ENCODE results near the gene PGPEP1.

PGPEP1 gene

DNA sequence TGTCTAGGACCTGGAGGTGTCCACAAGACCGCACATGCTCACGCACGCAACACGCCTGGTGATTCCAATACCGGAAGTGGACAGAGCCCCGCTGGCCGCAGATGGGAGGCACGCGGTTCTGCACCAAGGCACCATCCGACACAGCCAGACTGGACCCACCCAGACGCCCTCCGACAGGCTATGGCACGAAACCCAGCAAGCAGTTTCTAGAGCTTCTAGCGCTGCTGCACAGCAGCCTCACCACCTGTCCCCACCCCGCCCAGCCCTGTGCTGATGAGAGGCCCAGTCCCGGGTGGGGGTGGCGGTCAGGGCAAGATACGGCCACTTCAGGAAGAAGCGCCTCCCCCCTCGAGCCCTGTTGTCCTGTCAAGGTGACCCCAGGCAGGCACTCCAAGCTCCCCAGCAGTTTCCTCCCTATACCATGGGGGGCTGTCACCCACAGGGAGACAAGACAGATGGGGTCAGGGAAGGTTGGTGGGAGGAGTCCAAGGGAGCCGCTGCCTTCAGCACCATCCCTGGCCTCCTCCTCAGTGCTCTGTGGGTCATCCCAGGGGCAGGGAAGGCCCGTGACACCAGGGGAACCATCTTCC lies 28.8 kb upstream of the PGPEP1 start:
- H3K27ac ChIP-seq (ENCODE audit: low read length): no peak overlapping the region
- no peak overlapping the region for H3K4me3 ChIP-seq (ENCODE audit: low read length)

DNA sequence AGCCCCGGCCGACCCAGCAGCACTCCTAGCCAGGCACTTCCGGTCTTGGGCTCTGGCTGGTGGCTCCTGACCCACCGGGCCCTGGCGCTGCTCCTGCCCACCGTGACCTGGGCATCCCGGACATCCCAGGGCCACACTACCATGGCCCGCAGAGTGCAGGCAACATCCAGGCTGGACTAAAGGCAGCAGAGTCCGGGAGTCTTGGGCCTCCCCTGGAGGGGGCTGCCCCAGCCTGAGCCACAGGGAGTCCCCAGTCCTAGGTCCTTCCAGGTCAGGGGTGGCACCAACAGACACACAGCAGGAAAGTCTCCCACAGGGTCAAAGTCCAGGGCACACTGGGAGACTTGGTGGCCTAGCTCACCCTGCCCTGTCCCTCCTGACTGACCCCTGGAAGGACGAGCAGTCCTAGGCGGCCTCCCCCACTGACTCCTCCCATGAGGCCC lies 28.3 kb upstream of the PGPEP1 start:
- no peaks in the 10 kb centered on the region for H3K9me3 ChIP-seq (ENCODE audit: insufficient read depth, low read length)
- peaks cover 25% of the 10 kb centered on the region for H3K36me3 ChIP-seq (replicated peaks; ENCODE audit: low read depth, low read length)
- H3K4me3 ChIP-seq (ENCODE audit: low read length): no peak overlapping the region
- no peaks in the 10 kb centered on the region for H3K79me2 ChIP-seq (ENCODE audit: low read length)
- H4K20me1 ChIP-seq (ENCODE audit: insufficient read depth, low read length): no peaks in the 10 kb centered on the region
- H3K9ac ChIP-seq (ENCODE audit: low read length): no peak overlapping the region
- no peak overlapping the region for H3K27ac ChIP-seq (ENCODE audit: low read length)
- no peak overlapping the region for H3K4me2 ChIP-seq (ENCODE audit: low read length)
- H2AFZ ChIP-seq (ENCODE audit: low read depth, low read length): no peak overlapping the region
- H3K4me1 ChIP-seq (ENCODE audit: low read length): peaks cover 11% of the 10 kb centered on the region
- H3K27me3 ChIP-seq (ENCODE audit: low read depth, low read length): no peaks in the 10 kb centered on the region
- TF ChIP-seq EZH2phosphoT487 (IDR thresholded peaks at IDR 0.05; ENCODE audit: low read depth): no peak
- TF ChIP-seq, protein P1, sequence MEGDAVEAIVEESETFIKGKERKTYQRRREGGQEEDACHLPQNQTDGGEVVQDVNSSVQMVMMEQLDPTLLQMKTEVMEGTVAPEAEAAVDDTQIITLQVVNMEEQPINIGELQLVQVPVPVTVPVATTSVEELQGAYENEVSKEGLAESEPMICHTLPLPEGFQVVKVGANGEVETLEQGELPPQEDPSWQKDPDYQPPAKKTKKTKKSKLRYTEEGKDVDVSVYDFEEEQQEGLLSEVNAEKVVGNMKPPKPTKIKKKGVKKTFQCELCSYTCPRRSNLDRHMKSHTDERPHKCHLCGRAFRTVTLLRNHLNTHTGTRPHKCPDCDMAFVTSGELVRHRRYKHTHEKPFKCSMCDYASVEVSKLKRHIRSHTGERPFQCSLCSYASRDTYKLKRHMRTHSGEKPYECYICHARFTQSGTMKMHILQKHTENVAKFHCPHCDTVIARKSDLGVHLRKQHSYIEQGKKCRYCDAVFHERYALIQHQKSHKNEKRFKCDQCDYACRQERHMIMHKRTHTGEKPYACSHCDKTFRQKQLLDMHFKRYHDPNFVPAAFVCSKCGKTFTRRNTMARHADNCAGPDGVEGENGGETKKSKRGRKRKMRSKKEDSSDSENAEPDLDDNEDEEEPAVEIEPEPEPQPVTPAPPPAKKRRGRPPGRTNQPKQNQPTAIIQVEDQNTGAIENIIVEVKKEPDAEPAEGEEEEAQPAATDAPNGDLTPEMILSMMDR (IDR thresholded peaks at IDR 0.05; ENCODE audit: low read depth, low read length): no peak

More for the DNA sequence above, 28.8 kb upstream of the PGPEP1 start:
- H3K27me3 ChIP-seq (ENCODE audit: low read depth, low read length): no peaks in the 10 kb centered on the region
- H2AFZ ChIP-seq (ENCODE audit: low read depth, low read length): no peak overlapping the region
- peaks cover 30% of the 10 kb centered on the region for H3K36me3 ChIP-seq (replicated peaks; ENCODE audit: low read depth, low read length)
- no peaks in the 10 kb centered on the region for H3K79me2 ChIP-seq (ENCODE audit: low read length)
- no peak overlapping the region for H3K9ac ChIP-seq (ENCODE audit: low read length)
- peaks cover 16% of the 10 kb centered on the region for H3K4me1 ChIP-seq (ENCODE audit: low read length)
- H4K20me1 ChIP-seq (ENCODE audit: insufficient read depth, low read length): no peaks in the 10 kb centered on the region
- H3K4me2 ChIP-seq (ENCODE audit: low read length): no peak overlapping the region
- TF ChIP-seq, protein P1 (IDR thresholded peaks at IDR 0.05; ENCODE audit: low read depth, low read length): no peak
- no peak for TF ChIP-seq EZH2phosphoT487 (IDR thresholded peaks at IDR 0.05; ENCODE audit: low read depth)
- no peaks in the 10 kb centered on the region for H3K9me3 ChIP-seq (ENCODE audit: insufficient read depth, low read length)

DNA sequence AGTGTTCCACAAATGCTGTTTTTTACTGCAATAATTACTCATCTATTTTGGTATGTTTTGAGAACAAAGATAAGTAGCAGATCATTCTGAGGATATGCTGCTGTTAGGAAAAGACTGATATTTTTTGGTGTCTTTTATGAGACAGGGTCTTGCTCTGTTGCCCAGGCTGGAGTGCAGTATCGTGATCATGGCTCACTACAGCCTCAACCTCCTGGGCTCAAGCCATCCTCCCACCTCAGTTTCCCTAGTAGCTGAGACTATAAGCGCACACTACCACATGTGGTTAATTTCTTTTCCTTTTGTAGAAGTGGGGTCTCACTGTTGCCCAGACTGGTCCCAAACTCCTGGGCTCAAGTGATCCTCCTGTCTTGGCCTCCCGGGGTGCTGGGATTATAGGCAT lies 27.0 kb upstream of the PGPEP1 start:
- no peaks in the 10 kb centered on the region for H3K4me1 ChIP-seq (ENCODE audit: low read length)

DNA sequence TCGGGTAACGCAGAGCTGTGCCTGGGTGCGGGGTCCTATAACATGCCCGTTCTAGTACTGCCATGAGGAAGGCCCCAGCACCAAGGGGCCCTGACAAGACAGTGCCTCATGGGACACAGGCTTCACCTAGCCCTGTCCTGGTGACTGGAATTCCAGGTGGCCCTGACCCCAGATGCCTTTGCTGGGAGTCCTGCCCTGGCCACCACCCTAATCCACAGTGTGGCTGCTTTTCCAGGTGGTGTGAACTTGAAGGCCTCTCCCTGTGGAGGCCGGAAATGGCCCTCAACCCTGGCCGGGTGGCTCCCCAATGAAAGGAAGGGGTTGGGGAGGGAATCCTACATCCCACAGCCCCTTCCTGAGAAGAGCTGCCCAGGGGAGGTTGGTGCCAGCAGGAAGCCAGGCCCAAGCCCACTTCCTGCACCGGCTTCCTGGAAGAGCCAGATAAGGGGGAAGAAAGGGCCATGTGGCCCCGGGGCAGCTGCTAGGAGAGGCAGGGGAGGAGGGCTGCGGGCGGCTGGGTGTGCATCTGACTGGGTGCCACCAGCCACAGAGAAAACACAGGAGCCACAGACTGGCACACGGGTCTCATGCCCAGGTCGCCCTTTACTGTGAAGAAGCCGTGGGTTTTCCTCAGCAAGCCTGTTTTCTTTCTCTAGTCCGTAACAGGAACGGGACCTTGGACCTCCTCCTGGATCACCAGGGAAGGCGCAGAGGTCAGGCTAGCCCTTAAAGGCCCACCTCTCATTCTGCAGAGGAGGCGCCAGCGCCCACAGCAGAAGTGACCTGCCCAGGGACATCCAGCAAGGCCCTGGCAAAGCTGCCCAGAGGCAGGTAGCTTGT lies 22.2 kb upstream of the PGPEP1 start:
- no peak overlapping the region for H3K4me2 ChIP-seq (ENCODE audit: low read length)
- no peaks in the 10 kb centered on the region for H3K27me3 ChIP-seq (ENCODE audit: low read depth, low read length)
- peaks cover 9% of the 10 kb centered on the region for H3K4me1 ChIP-seq (ENCODE audit: low read length)
- H3K36me3 ChIP-seq (replicated peaks; ENCODE audit: low read depth, low read length): peaks cover 21% of the 10 kb centered on the region
- H3K79me2 ChIP-seq (ENCODE audit: low read length): peaks cover 47% of the 10 kb centered on the region
- TF ChIP-seq, protein P1 (IDR thresholded peaks at IDR 0.05; ENCODE audit: low read depth, low read length): no peak
- no peak for TF ChIP-seq EZH2phosphoT487 (IDR thresholded peaks at IDR 0.05; ENCODE audit: low read depth)
- no peaks in the 10 kb centered on the region for H4K20me1 ChIP-seq (ENCODE audit: insufficient read depth, low read length)
- no peak overlapping the region for H3K27ac ChIP-seq (ENCODE audit: low read length)
- H3K9me3 ChIP-seq (ENCODE audit: insufficient read depth, low read length): no peaks in the 10 kb centered on the region
- H3K9ac ChIP-seq (ENCODE audit: low read length): no peak overlapping the region
- no peak overlapping the region for H2AFZ ChIP-seq (ENCODE audit: low read depth, low read length)
- no peak overlapping the region for H3K4me3 ChIP-seq (ENCODE audit: low read length)

More for the DNA sequence above, 27.0 kb upstream of the PGPEP1 start:
- Histone ChIP-seq H2AFZ (ENCODE audit: low read depth, low read length) (no peak overlapping the region), H3K4me3 (ENCODE audit: low read length) (no peak overlapping the region), H3K79me2 (ENCODE audit: low read length) (peaks cover 7% of the 10 kb centered on the region), H3K36me3 (replicated peaks; ENCODE audit: low read depth, low read length) (peaks cover 16% of the 10 kb centered on the region), H3K9ac (ENCODE audit: low read length) (no peak overlapping the region), H4K20me1 (ENCODE audit: insufficient read depth, low read length) (no peaks in the 10 kb centered on the region), H3K27me3 (ENCODE audit: low read depth, low read length) (no peaks in the 10 kb centered on the region), H3K9me3 (ENCODE audit: insufficient read depth, low read length) (no peaks in the 10 kb centered on the region), H3K4me2 (ENCODE audit: low read length) (no peak overlapping the region), H3K27ac (ENCODE audit: low read length) (no peak overlapping the region)
- TF ChIP-seq, protein P1 (IDR thresholded peaks at IDR 0.05; ENCODE audit: low read depth, low read length): no peak
- no peak for TF ChIP-seq EZH2phosphoT487 (IDR thresholded peaks at IDR 0.05; ENCODE audit: low read depth)
